ENCODE measurements around the gene ZBTB17. TPM values are rescaled to one million over a fixed set of nuclear protein-coding genes. Genes with fewer than 3 reads are reported as not detected.
A peak's percentile ranks its signal among the peaks of the same experiment; 100 is the strongest.

Gene ZBTB17
- total and polyA plus RNA-seq, 2 of the 8 experiments (the other 6 are each of a cell fraction or from before 2014, with no cell fraction given) = 24.7 to 36.2 TPM

GRCh38 chr1:15997637-15998280 is 21.9 kb upstream of the ZBTB17 start:
- Histone ChIP-seq H2BK15ac (ENCODE audit: low read length) (no peak overlapping the region), H3K27me3 (replicated peaks in 1 of 4; ENCODE audit: control insufficient read depth in 3 of 4, extremely low read depth in 1 of 4, insufficient read depth in 3 of 4, low read length in 3 of 4) (peaks cover 0 to 3% (median 0%) of the 10 kb centered on the region in 4 experiments; a peak in 1 of 7 replicates), H2AFZ (ENCODE audit: low read length) (no peak overlapping the region), H4K91ac (replicated peaks; ENCODE audit: insufficient read length, low read length) (no peak overlapping the region), H4K5ac (ENCODE audit: insufficient read length, low read depth, low read length) (no peak overlapping the region), H3K56ac (replicated peaks; ENCODE audit: insufficient read length, low read depth, low read length) (no peak overlapping the region), H4K20me1 (replicated peaks in 1 of 2; ENCODE audit: control insufficient read depth in 1 of 2, insufficient read depth in 2 of 2, low read length in 2 of 2) (peaks cover 0 to 5% of the 10 kb centered on the region in 2 experiments), H3K79me2 (ENCODE audit: control insufficient read depth in 1 of 2, insufficient read depth in 2 of 2, low read length in 2 of 2) (no peaks in the 10 kb centered on the region), H3K79me1 (ENCODE audit: low read depth, low read length) (no peaks in the 10 kb centered on the region), H3K27ac (ENCODE audit: low read depth, low read length) (no peak overlapping the region; the same call in 1 of the 2 replicates), H3K36me3 (ENCODE audit: control insufficient read depth in 2 of 4, insufficient read depth in 4 of 4, low read length in 3 of 4) (no peaks in the 10 kb centered on the region), H3K14ac (ENCODE audit: insufficient read length) (no peak overlapping the region), H2BK12ac (ENCODE audit: low read depth, low read length) (no peak overlapping the region), H3K9me3 (ENCODE audit: insufficient read depth in 2 of 2, low read depth in 1 of 2, low read length in 1 of 2) (no peaks in the 10 kb centered on the region), H3K9ac (replicated peaks in 1 of 4; ENCODE audit: extremely low read depth in 1 of 4, low read depth in 3 of 4, low read length in 3 of 4) (no peak overlapping the region), H3K18ac (ENCODE audit: extremely low read depth, low read length) (no peak overlapping the region), H3K4me3 (ENCODE audit: extremely low read depth in 1 of 4, insufficient read depth in 2 of 4, low read depth in 3 of 4, low read length in 4 of 4) (no peak overlapping the region), H3K23me2 (ENCODE audit: low read depth, low read length) (no peaks in the 10 kb centered on the region), H2AK5ac (ENCODE audit: low read depth, low read length) (no peak overlapping the region), H3K23ac (ENCODE audit: insufficient read length) (no peak overlapping the region), H2BK120ac (replicated peaks; ENCODE audit: low read depth, low read length) (no peak overlapping the region), H2BK20ac (ENCODE audit: low read length) (no peak overlapping the region), H3K4ac (replicated peaks; ENCODE audit: insufficient read length, low read depth, low read length) (no peak overlapping the region), H2BK5ac (ENCODE audit: low read depth, low read length) (no peak overlapping the region), H3K4me1 (replicated peaks in 1 of 4; ENCODE audit: control insufficient read depth in 3 of 4, insufficient read depth in 4 of 4, low read length in 3 of 4) (no peaks in the 10 kb centered on the region), H3K4me2 (ENCODE audit: insufficient read depth in 1 of 2, low read depth in 2 of 2, low read length in 2 of 2) (no peak overlapping the region), H4K8ac (ENCODE audit: extremely low read depth, insufficient read depth, low read length) (no peak overlapping the region)
- TF ChIP-seq KDM1A (IDR thresholded peaks at IDR 0.05; ENCODE audit: borderline replicate concordance, low read length) (peak; percentile 39; the same call in 1 of the 2 replicates), CEBPB (IDR thresholded peaks at IDR 0.05; ENCODE audit: low read depth, low read length) (no peak)
- CTCF ChIA-PET (ENCODE audit: partially characterized antibody) = interaction anchor here (0.8 to 2.9 kb wide), 12 partner anchors 11 to 206 kb away, joined by 3 to 27 read pairs (median 4); no protein-coding TSS in a partner anchor
- DNase-seq (ENCODE audit: low read depth in 1 of 2, low spot score in 2 of 2) = no peak
- no peak for FAIRE-seq
- POLR2A ChIA-PET (ENCODE audit: partially characterized antibody) = interaction anchor here (1.1 to 1.3 kb wide), 2 partner anchors 29 to 71 kb away, joined by 3 read pairs; no protein-coding TSS in a partner anchor
- WGBS, 2 experiments (ENCODE audit: extremely low coverage in 1 of 2, insufficient coverage in 1 of 2, insufficient read length in 1 of 2, insufficient replicate concordance in 2 of 2, low coverage in 1 of 2, low lambda C conversion rate in 2 of 2, missing lambda C conversion rate in 1 of 2) = 87% methylated on average over 9 of the region's 9 CpGs; no CpG with 5 or more reads in 1 of the 2 experiments

Measured in H1 (cell line).